Fibroblast of skin of right quadriceps (primary cell): ENCODE data around the gene CCM2L.
A peak's percentile ranks its signal among the peaks of the same experiment; 100 is the strongest.

Experiments
- DNase-seq: peaks from one replicate; pipeline ENCODE4 v3.0.0-alpha.2; 2013

The CCM2L gene

DNA sequence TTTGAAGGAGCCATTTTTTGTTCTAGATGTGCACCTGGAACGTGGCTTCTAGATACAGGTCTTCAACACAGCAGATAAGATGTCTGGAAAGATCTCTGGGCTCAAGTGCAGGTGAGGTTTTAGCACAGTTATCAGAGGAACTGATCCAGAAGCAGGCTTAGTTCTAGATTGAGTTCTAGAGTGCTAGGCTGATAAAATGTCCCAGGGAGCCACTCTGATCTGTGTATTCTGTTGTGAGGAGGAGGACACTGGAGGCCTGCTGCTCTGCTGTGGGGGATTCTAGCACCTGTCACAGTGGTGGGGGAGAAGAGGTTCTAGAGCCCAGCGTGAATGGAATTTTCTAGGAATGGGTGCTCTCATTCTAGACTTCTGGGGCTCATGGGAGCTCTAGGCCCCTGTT, 12.0 kb upstream of the CCM2L start:
- DNase-seq: no peak

DNA sequence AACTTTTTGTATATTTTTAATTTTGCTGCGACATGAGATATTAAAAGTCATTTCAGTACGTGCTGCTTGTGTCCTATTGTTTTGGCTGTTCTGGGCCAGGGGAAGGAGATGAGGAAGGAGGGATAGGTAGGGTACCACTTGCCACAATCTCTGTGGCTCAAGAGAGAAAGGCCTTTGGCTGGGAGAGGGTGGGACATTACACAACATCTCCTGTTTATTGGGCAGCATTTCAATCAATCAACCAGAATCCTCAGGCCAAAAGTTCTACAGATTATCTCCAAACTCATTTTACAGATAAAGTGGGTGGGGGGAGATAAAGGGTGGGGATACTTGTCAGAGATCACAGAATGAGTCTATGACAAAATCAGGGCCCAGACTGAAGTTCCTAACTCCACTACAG, 6.9 kb upstream of the CCM2L start:
- no peak for DNase-seq

DNA sequence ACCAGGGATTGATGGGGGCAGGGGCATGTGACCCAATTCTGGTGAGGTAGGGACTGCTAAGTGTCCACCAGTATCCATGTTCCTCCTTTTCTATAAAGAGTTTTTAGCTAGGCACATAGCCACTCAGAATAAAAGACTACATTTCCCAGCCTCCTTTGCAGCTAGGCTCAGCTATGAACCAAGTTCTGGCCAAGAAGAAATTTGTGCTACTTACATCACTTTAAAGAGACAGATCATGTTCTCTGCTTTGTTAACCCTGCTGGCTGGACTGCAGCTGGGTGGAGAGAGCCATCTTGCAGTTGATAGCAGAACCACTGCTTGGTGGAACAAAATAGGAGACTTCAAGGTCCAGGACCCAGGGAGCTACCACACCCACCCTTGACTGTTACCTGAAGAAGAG, 5.3 kb upstream of the CCM2L start:
- DNase-seq: peak; percentile 7

DNA sequence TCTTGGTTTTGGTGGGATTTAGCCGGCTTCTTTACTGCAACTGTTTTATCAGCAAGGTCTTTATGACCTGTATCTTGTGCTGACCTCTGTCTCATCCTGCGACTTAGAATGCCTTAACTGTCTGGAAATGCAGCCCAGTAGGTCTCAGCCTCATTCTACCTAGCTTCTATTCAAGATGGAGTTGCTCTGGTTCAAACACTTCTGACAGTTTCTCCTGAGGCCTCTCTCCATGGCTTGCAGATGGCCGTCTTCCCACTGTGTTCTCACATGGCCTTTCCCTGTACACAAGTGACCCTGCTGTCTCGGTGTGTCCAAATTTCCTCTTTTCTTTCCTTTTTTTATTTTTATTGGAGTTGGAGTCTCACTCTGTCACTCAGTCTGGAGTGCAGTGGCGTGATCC, 4.2 kb upstream of the CCM2L start:
- no peak for DNase-seq

DNA sequence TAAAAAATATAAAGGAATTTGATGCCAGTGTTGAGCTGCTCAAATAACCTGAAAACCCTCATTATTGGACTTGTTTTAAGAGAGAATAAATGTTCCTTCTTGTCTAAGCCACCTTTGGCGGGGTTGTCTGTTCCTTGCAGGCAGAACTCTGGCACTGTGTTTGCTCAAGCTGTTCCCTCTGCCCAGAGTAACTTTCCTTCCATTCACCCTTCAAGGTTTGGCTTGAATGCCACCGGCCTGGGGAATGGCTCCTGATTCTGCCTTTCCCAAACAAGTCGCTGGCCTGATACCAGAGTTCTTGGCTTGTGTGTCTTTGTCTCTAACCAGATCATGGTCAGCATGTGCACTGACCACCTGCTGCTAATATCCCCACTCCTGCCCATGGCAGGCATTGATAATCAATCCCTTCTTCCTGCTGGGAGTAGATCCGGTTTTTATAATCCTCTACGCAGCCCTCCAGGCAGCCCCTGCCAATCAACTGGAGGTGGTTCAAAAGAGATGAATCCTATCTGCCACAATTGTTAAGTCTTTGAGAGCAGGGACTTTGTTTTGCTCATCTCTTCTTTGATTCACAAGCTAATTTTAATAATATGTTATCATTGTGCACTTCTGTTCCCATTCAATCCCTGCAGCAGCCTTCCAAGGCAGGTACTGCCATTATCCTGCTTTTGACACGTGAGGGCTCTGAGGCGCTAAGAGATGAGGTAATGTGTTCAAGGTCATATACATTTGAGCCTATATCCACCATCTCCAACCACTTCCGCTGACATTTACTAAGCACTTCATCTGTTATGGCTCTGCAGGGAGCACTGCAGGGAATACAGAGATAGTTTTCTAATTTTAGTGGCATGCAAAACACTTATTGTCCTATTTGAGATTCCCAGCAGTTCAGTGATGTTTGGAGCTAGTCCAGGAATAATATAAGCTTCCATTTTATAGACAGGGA, 3.1 kb upstream of the CCM2L start:
- DNase-seq: no peak

DNA sequence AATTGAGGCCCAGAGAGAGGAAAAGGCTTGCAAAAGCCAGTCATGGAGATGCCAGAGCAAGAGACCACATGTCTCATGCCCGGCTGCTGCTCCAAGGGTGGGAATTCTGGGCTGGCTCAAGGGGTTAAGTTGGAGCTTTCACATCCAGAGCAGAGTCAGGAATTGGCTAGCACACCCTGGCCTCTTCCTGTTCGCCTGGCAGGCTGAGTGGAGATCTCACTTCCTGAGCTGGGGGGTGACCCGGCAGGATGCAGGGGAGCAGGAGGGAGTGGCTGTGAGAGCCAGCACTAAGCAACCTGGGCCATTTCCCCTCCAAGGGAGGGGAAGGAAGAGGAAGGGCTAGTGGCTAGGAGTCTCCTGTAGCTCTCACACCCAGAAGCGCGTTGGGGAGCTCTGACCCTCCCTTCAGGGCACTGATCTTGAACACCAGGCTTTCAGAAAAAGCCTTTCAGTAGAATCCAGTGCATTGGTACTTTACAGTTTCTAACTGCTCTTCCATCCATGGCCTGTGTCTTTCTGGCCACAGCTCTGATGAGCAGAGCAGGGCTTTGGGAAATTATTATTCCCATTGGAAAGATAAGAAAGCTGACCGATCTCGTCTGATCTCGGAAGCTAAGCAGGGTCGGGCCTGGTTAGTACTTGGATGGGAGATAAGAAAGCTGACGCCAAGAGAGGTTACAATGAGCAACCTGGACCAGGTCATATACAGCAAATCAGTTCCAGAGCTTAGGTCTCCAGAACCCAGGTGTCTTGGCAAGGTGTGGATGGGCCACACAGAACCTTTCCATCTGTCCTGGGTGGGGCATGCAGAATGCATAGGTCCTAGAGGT, 2.2 kb upstream of the CCM2L start:
- DNase-seq: no peak

DNA sequence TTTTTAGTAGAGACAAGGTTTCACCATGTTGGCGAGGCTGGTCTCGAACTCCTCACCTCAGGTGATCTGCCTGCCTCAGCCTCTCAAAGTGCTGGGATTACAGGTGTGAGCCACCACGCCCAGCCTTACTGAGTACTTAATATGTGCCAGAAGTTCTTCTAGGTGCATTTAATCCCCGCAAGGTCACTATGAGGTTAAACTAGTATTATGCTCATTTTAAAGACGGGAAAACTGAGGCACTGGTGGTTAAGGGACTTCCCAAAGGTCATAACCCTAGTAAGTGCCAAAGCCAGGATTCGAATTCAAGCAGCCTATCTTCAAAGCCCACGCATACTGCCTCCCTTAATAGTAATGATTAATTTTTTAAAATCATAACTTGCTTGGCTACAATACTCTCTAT, 674 bp upstream of the CCM2L start:
- DNase-seq: no peak

DNA sequence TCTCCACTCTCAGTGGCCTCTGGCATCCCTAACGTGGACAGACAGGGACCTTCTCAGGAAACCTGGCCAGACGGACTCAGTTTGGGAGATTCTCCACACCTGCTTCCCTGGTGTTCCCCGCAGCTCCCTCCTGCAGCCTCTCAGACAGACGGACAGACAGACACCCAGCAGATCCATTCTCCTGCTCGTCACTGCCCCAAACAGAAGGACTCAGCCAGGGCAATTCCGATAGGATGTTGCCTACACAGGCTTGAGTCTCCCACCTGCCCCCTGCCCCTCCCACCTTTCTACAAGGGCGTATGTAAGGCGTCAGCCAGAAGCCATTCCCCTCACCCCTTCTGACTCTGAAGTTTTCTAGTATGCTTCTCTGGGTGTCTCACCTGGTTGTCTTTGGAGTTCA, 428 bp downstream of the CCM2L start:
- no peak for DNase-seq

DNA sequence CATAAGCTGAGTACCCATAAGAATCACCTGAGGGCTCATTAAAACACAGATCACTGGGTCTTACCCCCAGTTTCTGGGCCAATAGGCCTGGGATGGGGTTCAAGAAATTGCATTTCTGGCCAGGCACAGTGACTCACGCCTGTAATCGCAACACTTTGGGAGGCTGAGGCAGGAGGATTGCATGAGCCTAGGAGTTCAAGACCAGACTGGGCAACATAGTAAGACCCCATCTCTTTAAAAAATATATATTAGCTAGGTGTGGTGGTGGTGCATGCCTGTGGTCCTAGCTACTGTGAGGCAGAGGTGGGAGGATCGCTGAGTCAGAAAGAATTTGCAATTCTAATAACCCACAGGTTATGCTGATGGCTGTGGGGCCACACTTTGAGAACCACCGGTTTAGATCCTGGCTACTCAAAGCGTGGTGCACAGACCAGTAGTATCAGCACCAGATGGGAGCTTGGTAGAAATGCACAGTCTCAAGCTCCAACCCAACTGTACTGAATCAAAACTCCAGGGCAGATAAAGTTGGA, 2.0 kb downstream of the CCM2L start:
- DNase-seq: no peak

DNA sequence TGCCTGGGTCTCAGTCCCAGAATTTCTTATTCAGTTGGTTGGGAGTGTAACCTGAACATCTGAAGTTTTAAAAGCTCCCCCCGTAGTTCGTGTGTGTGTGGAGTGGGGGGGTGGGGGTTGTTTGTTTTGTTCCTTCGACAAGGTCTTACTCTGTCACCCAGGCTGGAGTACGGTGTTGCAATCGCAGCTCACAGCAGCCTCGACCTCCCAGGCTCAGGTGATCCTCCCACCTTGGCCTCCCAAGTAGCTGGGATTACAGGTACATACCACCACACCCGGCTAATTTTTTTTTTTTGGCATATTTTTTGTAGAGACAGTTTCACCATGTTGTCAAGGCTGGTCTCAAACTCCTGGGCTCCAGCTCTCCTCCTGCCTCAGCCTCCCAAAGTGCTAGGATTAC, 3.1 kb downstream of the CCM2L start:
- no peak for DNase-seq

DNA sequence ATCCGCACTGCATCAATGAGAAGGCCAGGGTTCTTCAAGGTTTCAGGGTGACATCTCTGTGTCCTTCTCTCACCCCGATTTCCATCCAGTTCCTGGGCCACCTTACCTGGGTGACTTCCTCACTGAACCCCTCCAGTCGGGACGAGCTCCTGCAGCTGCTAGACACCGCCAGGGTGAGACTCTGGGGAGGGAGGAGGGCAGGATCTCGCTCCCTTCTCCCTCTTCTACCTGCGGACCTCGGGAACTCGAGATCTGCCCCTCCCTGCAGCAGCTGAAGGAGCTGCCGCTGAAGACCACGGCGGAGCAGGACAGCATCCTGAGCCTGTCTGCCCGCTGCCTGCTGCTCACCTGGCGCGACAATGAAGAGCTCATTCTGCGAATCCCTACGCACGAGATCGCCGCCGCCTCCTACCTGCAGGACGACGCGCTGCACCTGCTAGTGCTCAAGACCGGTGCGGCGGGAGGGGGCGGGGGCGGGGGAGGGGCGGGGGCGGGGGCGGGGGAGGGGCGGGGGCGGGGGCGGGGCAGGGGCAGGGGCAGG, 7.5 kb downstream of the CCM2L start:
- DNase-seq: no peak

DNA sequence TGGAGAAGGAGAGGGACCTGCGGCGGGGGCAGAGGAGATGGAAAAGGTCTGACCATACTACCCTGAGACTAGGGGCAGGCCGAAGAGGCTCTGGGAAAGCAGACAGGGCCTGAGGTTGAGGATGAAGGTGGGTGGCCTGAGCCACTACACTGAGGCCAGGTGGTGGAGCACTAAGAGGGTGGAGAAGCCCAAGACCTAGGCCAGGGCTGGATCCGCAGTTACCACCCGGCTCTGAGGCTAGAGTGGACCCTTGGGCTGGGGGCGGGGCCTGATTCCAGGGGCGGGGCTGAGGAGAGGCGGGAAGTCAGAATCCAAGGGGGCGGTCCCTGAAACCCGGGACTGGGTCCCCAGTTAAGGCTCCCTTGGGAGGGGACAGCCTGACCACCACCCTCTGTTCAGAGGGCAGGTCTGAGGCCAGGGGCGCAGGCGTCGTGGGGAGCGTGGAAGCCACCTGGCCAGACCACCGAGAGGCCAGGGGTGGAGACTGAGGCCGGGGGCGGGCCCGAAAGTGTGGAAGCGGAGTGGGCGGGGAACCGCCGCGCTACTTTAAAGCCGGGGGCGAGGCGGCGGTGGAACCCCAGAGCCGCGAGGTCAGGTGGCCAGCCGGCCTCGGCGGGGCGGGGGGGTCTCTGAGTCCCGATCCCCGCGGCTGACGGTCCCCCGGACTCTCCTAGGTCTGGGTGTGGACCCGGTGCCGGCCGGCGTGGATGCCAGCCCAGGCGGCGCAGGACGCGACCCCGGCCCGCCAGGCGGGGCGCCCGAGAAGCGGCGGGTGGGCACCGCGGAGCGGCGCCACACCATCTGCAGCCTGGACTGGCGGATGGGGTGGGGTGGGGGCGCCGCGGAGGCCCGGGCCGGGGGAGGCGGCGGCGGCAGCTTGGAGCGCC, 8.3 kb downstream of the CCM2L start:
- DNase-seq: no peak

DNA sequence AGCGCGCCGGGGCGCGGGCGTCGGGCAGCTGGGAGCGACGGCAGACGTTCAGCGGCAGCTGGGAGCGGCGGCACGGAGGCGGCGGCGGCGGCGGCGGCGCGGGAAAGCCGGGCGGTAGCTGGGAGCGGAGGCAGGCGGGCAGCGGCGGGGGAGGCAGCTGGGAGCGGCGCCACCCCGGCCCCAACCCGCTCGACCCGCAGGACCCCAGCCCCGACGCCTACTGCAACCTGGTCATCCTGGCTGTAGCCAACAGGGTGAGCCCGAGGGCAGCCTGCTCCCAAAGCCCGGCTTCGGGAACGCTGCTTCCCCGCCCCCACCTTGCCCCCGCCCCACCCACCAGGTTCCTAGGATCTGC, 8.9 kb downstream of the CCM2L start:
- DNase-seq: no peak

DNA sequence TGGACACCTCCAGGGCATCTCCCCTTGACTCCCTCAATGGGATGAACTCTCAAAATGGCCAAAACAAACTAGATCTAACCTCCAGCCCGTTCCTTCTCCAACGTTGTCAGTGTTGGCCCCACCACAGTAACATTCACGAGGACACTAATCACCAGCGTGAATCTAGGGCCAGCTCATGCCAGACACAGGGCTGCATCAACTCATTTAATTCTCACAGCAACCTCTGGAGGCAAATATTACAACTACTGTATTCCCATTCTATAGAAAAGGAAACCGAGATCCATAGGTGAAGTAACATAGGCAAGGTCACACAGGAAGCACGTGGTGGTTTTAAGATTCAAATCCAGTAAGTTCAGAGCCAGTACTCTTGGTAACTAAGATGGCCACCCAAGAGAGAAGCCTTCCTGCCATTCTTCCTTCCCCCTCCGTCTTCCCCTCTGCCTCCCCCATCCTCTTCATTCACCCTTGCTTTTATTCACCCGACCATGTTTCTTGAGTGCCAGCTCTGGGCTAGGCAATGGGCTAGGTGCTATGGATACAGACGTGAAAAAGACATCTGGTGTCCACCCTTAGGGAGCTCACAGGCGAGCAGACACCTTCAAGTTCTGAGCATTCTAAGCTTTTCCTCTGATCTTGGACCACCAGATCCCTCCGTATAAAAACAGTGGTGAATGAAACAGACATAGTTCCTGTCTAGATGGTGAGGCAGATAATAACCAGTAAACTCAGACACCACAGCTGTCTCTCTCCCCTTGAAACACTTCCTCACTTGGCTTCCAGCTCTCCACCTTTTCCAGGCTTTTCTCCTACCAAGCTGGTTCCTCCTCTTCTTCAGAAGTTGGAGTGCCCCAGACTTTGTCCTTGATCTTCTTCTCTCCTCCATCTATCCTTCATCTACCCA, 9.6 kb downstream of the CCM2L start:
- DNase-seq: no peak

DNA sequence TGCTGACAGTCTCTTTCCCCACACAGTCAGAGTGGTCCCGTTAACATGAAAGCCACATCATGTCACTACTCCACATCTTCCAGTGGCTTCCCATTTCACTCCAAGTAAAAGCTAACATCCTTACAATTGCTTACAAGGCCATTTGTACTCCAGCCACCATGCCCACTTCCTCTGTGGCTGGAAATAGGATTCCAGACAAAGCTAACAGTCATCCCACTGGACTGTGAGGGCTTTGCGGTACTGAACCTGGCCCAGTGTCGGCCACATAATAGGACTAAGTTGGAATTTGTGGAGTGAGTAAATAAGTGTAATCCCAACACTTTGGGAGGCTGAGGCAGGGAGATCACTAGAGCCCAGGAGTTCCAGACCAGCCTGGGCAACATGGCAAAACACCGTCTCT, 10.9 kb downstream of the CCM2L start:
- DNase-seq: no peak

DNA sequence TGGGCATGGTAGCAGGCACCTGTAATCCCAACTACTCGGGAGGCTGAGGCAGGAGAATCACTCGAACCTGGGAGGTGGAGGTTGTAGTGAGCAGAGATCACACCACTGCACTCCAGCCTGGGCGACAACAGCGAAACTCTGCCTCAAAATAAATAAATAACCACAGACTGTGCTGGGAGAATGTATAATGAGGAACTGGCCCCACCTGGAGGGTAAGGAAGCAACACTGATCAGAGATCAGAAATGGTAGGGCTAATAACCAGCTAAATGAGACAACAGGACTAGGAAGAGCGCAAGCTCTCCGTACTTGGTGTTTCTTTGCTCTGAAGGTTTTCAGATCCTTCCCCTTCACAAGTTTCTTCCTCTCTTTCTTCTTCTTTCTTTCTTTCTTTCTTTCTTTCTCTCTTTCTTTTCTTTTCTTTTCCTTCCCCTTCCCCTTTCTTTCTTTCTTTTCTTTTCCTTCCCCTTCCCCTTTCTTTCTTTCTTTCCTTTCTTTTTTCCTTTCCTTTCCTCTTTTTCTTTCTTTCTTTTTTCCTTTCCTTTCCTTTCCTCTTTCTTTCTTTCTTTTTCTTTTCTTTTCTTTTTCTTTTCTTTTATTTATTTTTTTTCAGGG, 14.6 kb downstream of the CCM2L start:
- DNase-seq: no peak

DNA sequence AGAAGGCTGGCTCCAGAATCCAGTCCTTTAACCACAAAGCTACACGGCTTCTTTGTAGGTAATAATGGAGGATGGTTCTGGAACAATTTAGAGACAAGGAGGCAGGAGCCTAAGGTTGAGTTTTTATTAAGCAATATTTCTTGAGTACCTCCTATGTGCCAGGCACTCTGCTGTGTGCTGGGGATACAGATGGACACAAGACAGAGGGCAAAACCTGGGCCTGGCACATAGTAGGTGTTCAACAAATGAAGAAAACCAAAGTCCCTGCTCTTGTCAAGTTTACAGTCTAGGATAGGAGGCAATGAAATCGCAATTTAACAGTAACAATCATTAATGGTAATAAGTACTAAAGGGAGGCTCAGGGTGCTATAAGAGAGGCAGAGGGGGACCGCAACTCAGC, 17.4 kb downstream of the CCM2L start:
- no peak for DNase-seq

DNA sequence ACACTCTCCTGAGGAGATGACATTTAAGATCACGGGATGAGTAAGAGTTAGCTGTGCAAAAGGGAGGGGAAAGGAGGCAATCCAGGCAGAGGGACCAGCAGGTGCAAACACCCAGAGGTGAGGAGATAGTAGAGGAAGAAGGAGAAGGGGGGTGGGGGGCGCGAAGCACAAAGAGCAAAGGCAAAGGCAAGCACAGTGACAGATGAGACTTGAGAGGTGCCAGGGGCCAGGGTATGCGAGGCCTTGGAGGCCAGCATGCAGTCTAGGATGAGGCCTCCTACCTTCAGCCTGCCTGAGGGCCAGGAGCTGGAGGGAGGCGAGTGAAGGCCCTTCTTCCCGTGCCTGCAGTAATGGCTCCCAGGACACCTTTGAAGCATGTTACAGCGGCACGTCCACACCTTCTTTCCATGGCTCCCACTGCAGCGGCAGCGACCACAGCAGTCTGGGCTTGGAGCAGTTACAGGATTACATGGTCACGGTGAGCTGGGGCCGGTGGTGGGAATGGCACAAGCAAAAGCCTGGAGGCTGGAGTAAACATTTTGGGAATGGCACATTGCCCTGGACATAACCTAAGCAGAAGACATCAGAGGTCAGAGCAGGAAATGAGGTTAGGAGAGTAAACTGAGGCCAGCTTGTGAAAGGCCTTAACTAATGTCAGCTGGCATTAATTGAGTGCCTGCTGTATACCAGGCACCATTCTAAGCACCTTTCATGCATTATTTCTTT, 18.6 kb downstream of the CCM2L start:
- DNase-seq: no peak

DNA sequence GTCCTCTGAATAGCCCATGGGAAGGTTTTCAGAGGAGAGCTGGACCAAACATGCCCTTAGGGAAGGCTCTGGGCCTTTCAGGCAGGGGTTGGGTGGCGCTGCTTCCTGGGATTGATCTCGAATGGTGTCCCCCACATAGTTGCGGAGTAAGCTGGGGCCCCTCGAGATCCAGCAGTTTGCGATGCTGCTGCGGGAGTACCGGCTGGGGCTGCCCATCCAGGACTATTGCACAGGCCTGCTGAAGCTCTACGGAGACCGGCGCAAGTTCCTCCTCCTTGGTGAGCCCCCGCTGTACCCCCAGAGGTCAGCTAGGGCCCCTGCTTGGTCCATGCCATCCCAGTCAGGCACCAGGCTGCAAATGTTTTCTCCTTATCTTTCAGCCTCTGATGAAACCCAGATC, 19.3 kb downstream of the CCM2L start:
- DNase-seq: no peak
